Measurements from ENCODE around the gene OTOS.

OTOS gene

DNA sequence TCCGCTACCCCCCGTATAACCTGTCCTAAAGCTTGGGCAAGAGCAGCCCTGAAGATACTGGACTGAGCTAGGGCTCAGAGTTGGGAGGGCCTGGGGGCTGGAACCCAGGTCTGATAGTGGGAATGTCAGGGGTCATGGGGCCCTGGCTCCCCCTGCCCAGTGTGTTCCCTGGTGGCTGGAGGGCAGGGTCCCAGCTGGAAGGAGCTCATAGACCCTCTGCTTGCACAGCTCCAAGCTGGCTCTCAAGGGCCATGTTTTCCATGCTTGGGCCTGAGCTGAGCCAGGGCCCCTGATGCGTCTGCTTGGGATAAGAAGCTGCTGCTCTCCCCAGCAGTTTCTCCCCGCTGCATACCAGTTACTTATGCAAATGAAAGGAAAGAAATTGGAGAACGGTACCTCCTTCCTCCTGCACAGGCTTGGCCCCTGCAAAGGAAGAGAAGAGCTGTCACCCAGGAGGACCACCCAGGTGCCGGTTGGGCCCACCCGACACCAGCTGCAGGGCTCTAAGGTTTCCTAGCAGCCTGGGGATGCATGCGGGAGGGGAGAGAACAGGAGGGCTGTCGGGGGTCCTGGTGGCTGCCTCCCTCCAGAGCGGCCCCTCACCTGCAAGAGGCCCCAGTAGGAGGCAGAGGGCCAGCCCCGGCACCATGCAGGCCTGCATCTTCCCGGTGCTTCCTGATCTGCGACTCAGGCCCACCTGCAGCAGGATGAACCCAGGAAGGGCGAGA lies 628 bp downstream of the OTOS start:
- no peak for DNase-seq (ENCODE audit: low spot score)
- no peaks in the 10 kb centered on the region for H3K9me3 Mint-ChIP-seq
- H3K27ac Mint-ChIP-seq: no peak overlapping the region
- H3K4me3 Mint-ChIP-seq: no peak overlapping the region
- H3K4me1 Mint-ChIP-seq (ENCODE audit: low read depth): peaks cover 12% of the 10 kb centered on the region
- no peaks in the 10 kb centered on the region for H3K27me3 Mint-ChIP-seq (ENCODE audit: low read depth)
- peaks cover 3% of the 10 kb centered on the region for H3K36me3 Mint-ChIP-seq (ENCODE audit: low read depth)

DNA sequence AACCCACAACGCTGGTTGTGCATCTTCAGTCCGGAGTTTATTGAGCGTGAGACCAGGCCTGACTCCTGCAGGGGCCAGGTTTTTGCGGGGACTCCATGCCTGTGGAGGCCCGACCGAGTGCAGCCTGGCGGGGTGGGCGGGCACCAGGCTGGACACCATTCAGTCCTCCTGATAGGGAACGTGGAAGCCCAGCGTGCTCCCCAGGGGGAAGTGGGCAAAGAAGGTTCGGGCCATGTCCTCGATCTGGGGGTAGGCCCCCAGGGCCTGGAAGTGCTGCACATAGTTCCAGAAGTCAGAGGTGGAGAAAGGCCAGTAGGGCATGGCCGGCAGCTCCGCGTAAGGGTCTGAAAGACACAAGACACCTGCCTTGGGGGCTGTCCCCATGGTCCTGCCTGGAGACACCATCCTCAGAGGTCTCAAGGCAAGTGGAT lies 1.4 kb downstream of the OTOS start:
- H3K27ac Mint-ChIP-seq: no peak overlapping the region
- no peak for DNase-seq (ENCODE audit: low spot score)
- H3K27me3 Mint-ChIP-seq (ENCODE audit: low read depth): no peaks in the 10 kb centered on the region
- H3K36me3 Mint-ChIP-seq (ENCODE audit: low read depth): peaks cover 3% of the 10 kb centered on the region
- no peak overlapping the region for H3K4me3 Mint-ChIP-seq
- peaks cover 17% of the 10 kb centered on the region for H3K4me1 Mint-ChIP-seq (ENCODE audit: low read depth)
- H3K9me3 Mint-ChIP-seq: no peaks in the 10 kb centered on the region

DNA sequence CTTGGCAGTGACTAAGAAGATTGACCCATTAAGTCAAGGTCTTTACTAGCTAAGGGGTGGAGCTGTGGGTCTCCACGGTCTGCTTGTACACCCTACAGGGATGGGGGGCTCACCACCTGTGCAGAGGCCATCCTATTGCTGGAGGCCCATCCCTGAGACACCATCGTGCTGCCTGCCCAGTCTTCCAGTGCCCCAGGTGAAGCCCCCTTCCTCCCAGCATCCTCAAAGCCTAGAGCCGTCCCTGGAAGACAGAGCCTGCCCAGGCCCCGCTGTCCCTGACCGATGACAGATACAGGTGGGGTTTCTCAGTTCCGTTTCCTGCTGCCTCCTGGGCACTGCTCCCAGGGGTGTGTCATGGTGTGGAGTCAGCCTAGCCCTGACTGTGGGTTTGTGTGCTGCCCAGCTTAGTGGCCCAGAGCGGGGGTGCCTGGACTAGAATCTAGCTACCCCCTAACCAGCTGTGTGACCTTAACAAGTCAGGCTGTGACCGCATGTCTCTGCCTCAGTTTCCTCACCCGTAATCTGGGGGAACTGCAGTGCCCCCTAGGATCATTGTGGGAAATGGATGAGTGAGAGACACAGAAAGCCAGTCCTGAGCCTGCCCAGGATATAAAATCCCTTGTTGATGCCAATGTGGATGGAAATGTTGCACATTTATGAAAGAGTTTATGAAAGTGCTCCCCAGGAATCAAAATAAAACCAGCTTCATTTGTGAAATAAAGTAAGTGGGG lies 2.0 kb downstream of the OTOS start:
- Mint-ChIP-seq H3K27ac (no peak overlapping the region), H3K4me3 (no peak overlapping the region), H3K9me3 (no peaks in the 10 kb centered on the region), H3K4me1 (ENCODE audit: low read depth) (peaks cover 17% of the 10 kb centered on the region), H3K36me3 (ENCODE audit: low read depth) (peaks cover 5% of the 10 kb centered on the region), H3K27me3 (ENCODE audit: low read depth) (no peaks in the 10 kb centered on the region)
- DNase-seq (ENCODE audit: low spot score): no peak

- Mint-ChIP-seq H3K9me3 (no peaks in the 10 kb centered on the region), H3K4me3 (peak overlapping the region; percentile 18), H3K27ac (no peak overlapping the region)
Measured at GRCh38 chr2:240137596-240138253, 2.7 kb downstream of the OTOS start.

GRCh38 chr2:240136671-240137292 lies 3.7 kb downstream of the OTOS start:
- DNase-seq (ENCODE audit: low spot score): no peak
- peak overlapping the region; percentile 85 for H3K4me3 Mint-ChIP-seq

More at GRCh38 chr2:240137596-240138253, 2.7 kb downstream of the OTOS start:
- H3K27me3 Mint-ChIP-seq (ENCODE audit: low read depth): no peaks in the 10 kb centered on the region
- peaks cover 17% of the 10 kb centered on the region for H3K4me1 Mint-ChIP-seq (ENCODE audit: low read depth)
- H3K36me3 Mint-ChIP-seq (ENCODE audit: low read depth): peaks cover 10% of the 10 kb centered on the region
- DNase-seq (ENCODE audit: low spot score): no peak

GRCh38 chr2:240136013-240136670 lies 4.3 kb downstream of the OTOS start, which contains the start of gene COPS9:
TSS of gene COPS9 (minus strand) at chr2:240136305. CDS start at chr2:240136284, 21 bp downstream.
- Mint-ChIP-seq H3K4me1 (ENCODE audit: low read depth) (peaks cover 17% of the 10 kb centered on the region), H3K9me3 (no peaks in the 10 kb centered on the region), H3K4me3 (peak within 1 kb of the TSS; percentile 85), H3K27me3 (ENCODE audit: low read depth) (no peaks in the 10 kb centered on the region), H3K36me3 (ENCODE audit: low read depth) (peaks cover 13% of the 10 kb centered on the region), H3K27ac (peak within 1 kb of the TSS; percentile 88)
- peak; percentile 84 for DNase-seq (ENCODE audit: low spot score)

More at GRCh38 chr2:240136671-240137292, 3.7 kb downstream of the OTOS start:
- H3K36me3 Mint-ChIP-seq (ENCODE audit: low read depth): peaks cover 13% of the 10 kb centered on the region
- H3K27me3 Mint-ChIP-seq (ENCODE audit: low read depth): no peaks in the 10 kb centered on the region
- H3K27ac Mint-ChIP-seq: no peak overlapping the region
- peaks cover 17% of the 10 kb centered on the region for H3K4me1 Mint-ChIP-seq (ENCODE audit: low read depth)
- H3K9me3 Mint-ChIP-seq: no peaks in the 10 kb centered on the region

DNA sequence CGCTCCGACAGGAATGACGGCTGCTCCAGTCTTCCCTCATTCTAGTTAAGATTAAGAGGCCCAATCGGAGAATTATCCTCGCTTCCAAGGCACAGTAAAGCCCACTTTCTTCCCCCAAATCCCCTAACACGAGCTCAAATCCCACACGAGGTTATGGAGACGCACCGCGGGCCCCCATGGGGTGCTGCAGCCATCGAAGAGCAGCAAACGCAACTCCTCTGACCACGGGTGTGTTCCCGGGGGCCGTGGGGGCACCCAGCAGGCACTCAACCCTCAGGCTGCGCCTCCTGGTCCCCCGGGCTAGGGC lies 4.8 kb downstream of the OTOS start:
- Mint-ChIP-seq H3K9me3 (no peaks in the 10 kb centered on the region), H3K27me3 (ENCODE audit: low read depth) (no peaks in the 10 kb centered on the region), H3K36me3 (ENCODE audit: low read depth) (peaks cover 13% of the 10 kb centered on the region), H3K4me3 (peak overlapping the region; percentile 85), H3K4me1 (ENCODE audit: low read depth) (peaks cover 17% of the 10 kb centered on the region), H3K27ac (peak overlapping the region; percentile 88)
- no peak for DNase-seq (ENCODE audit: low spot score)

DNA sequence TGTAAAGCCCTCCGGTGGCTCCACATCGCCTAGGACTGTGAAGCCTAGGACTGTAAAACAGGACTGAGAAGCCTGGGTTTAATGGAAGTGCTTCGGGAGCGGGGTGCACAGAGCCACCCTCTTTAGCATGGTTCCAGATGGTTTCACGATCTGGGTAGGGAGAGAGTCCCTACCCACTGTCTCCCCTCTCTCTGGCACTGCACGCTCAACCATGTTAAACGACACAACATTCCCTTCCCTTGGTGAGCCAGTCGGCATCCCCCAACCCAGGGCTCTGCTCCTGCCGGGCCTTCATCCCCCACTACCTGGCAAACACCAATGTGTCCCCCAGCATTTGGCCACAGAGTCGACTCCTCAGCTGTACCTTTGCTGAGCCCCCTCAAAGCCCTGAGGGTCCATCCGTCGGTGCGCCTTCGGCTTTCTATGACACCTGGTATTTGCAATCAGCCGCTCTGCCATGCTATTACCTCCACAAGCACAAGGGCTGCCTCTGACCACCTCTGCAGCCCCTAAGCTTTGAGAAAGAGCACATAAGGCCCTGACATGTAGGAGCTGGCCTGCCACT lies 5.4 kb downstream of the OTOS start:
- DNase-seq (ENCODE audit: low spot score): no peak
- Mint-ChIP-seq H3K27me3 (ENCODE audit: low read depth) (no peaks in the 10 kb centered on the region), H3K4me3 (peak overlapping the region; percentile 85), H3K27ac (peak overlapping the region; percentile 88), H3K9me3 (no peaks in the 10 kb centered on the region), H3K4me1 (ENCODE audit: low read depth) (peaks cover 17% of the 10 kb centered on the region), H3K36me3 (ENCODE audit: low read depth) (peaks cover 18% of the 10 kb centered on the region)

GRCh38 chr2:240134466-240134865 lies 6.0 kb downstream of the OTOS start:
- Mint-ChIP-seq H3K27me3 (ENCODE audit: low read depth) (no peaks in the 10 kb centered on the region), H3K4me1 (ENCODE audit: low read depth) (peaks cover 17% of the 10 kb centered on the region), H3K27ac (peak overlapping the region; percentile 47), H3K9me3 (no peaks in the 10 kb centered on the region), H3K36me3 (ENCODE audit: low read depth) (peaks cover 23% of the 10 kb centered on the region), H3K4me3 (peak overlapping the region; percentile 85)
- DNase-seq (ENCODE audit: low spot score): no peak

DNA sequence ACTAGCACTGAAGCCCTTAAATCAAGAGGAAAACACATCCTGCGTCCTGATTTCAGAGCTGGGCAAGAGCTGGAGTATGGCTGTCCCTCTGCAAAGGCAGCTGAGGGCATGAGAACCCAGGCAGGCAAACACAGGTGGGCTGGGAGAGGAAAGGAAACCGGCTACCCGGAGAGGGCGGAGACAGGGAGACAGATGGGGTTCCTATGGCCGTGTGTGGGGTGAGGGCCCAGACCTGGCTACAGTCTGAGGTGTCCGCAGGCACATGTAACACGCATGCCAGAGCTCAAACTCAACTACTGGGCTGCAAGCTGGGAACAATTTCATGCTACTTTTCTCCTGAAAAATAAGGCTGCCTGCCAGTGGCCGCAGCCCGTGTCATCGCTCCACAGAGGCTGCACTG lies 7.1 kb downstream of the OTOS start:
- H3K4me3 Mint-ChIP-seq: peak overlapping the region; percentile 39
- peaks cover 17% of the 10 kb centered on the region for H3K4me1 Mint-ChIP-seq (ENCODE audit: low read depth)
- no peaks in the 10 kb centered on the region for H3K27me3 Mint-ChIP-seq (ENCODE audit: low read depth)
- no peaks in the 10 kb centered on the region for H3K9me3 Mint-ChIP-seq
- DNase-seq (ENCODE audit: low spot score): no peak
- H3K27ac Mint-ChIP-seq: no peak overlapping the region
- peaks cover 23% of the 10 kb centered on the region for H3K36me3 Mint-ChIP-seq (ENCODE audit: low read depth)

- no peak overlapping the region for H3K4me3 Mint-ChIP-seq
- no peaks in the 10 kb centered on the region for H3K9me3 Mint-ChIP-seq
- peaks cover 17% of the 10 kb centered on the region for H3K4me1 Mint-ChIP-seq (ENCODE audit: low read depth)
- no peak for DNase-seq (ENCODE audit: low spot score)
- H3K27me3 Mint-ChIP-seq (ENCODE audit: low read depth): no peaks in the 10 kb centered on the region
- peaks cover 25% of the 10 kb centered on the region for H3K36me3 Mint-ChIP-seq (ENCODE audit: low read depth)
- H3K27ac Mint-ChIP-seq: no peak overlapping the region
Measured at GRCh38 chr2:240132651-240132980, 7.8 kb downstream of the OTOS start.

DNA sequence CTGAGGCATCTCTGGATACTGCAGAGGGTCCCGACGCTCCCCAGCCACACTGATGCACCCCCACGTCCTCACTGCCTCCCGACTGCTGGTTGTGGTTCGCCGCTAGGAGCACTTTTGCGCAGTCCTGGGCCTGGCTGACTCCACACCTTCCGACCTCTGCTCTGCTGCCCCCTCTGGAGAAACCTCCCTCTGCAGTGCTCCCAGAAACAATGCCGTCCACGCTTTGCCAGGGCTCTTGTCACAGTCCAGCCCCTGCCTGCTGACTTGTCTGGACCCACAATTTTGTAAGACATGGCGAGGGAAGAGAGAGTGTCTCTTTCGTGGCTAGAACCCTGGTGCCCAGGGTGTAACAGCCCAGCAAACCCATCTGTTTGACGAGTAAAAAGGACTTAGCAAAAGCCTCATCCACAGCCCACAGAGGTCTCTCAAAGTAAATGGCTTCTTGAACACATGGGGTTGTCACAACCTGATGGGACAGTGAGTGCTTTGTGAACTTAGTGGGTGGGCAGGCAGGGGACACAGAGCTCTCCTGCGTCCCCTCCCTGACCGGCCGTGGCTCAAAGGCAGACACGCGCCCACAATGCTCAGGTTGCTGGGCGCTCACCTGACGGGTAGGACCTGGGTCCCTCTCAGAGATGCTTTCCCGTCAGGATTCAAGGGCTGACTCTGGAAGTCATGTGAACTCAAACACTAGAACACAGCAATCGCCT lies 8.4 kb downstream of the OTOS start:
- H3K27me3 Mint-ChIP-seq (ENCODE audit: low read depth): no peaks in the 10 kb centered on the region
- peaks cover 25% of the 10 kb centered on the region for H3K36me3 Mint-ChIP-seq (ENCODE audit: low read depth)
- H3K4me3 Mint-ChIP-seq: no peak overlapping the region
- H3K9me3 Mint-ChIP-seq: no peaks in the 10 kb centered on the region
- peaks cover 16% of the 10 kb centered on the region for H3K4me1 Mint-ChIP-seq (ENCODE audit: low read depth)
- DNase-seq (ENCODE audit: low spot score): no peak
- H3K27ac Mint-ChIP-seq: no peak overlapping the region

GRCh38 chr2:240131296-240131695 lies 9.2 kb downstream of the OTOS start:
- no peaks in the 10 kb centered on the region for H3K9me3 Mint-ChIP-seq
- H3K27me3 Mint-ChIP-seq (ENCODE audit: low read depth): no peaks in the 10 kb centered on the region
- peaks cover 25% of the 10 kb centered on the region for H3K36me3 Mint-ChIP-seq (ENCODE audit: low read depth)
- no peak overlapping the region for H3K4me3 Mint-ChIP-seq
- DNase-seq (ENCODE audit: low spot score): no peak
- H3K4me1 Mint-ChIP-seq (ENCODE audit: low read depth): peaks cover 13% of the 10 kb centered on the region
- no peak overlapping the region for H3K27ac Mint-ChIP-seq
